AML-193 (cell line): Measurements from ENCODE around the gene HDLBP.
A peak's percentile ranks its signal among the peaks of the same experiment; 100 is the strongest.
"Not testable (repeated sequence)": the region's sequence is repeated elsewhere in the genome, so short reads cannot be mapped to it uniquely, and the experiment has no call there.

Source experiments
- DNase-seq, 2 experiments: peaks; one replicate each; lab custom pipeline; 2025; lab: John Stamatoyannopoulos, UW

The HDLBP gene

GRCh38 chr2:241329669-241330615 lies 14.5 kb upstream of the HDLBP start:
- no peak for DNase-seq

GRCh38 chr2:241325257-241325656 lies 9.8 kb upstream of the HDLBP start:
- DNase-seq: no peak

- peak; percentile 64 to 68 for DNase-seq
Observed at GRCh38 chr2:241324775-241325174, 9.3 kb upstream of the HDLBP start.

- DNase-seq: no peak
Observed at GRCh38 chr2:241323778-241324177, 8.3 kb upstream of the HDLBP start.

GRCh38 chr2:241321886-241322285 lies 6.4 kb upstream of the HDLBP start:
- DNase-seq: no peak

- no peak for DNase-seq
Observed at GRCh38 chr2:241321033-241321432, 5.6 kb upstream of the HDLBP start.

- no peak for DNase-seq
Observed at GRCh38 chr2:241320394-241320793, 4.9 kb upstream of the HDLBP start.

- not testable (repeated sequence) for DNase-seq
Observed at GRCh38 chr2:241318830-241319229, 3.4 kb upstream of the HDLBP start.

- DNase-seq: peak; percentile 42 to 44
Observed at GRCh38 chr2:241317391-241317790, 1.9 kb upstream of the HDLBP start.

GRCh38 chr2:241316825-241317224 lies 1.4 kb upstream of the HDLBP start:
- DNase-seq: no peak

GRCh38 chr2:241315879-241316631 lies 583 bp upstream of the HDLBP start, which contains the start of gene SEPTIN2:
SEPTIN2 (plus strand) TSS chr2:241315925; CDS start chr2:241324233, 8,308 bp downstream.
- peak; percentile 31 to 65 for DNase-seq

GRCh38 chr2:241314226-241315092 lies 1.0 kb downstream of the HDLBP start:
- peak; percentile 80 to 82 for DNase-seq

GRCh38 chr2:241313543-241314095 lies 1.9 kb downstream of the HDLBP start:
- DNase-seq: no peak

- DNase-seq: no peak
Observed at GRCh38 chr2:241312082-241312481, 3.4 kb downstream of the HDLBP start.

GRCh38 chr2:241310917-241311566 lies 4.4 kb downstream of the HDLBP start:
- no peak for DNase-seq

GRCh38 chr2:241309684-241310117 lies 5.8 kb downstream of the HDLBP start:
- peak; percentile 73 to 78 for DNase-seq

- DNase-seq: no peak
Observed at GRCh38 chr2:241308832-241309500, 6.5 kb downstream of the HDLBP start.

- DNase-seq: no peak
Observed at GRCh38 chr2:241308267-241308666, 7.2 kb downstream of the HDLBP start.

- DNase-seq: no peak
Observed at GRCh38 chr2:241307055-241307454, 8.4 kb downstream of the HDLBP start.

- no peak for DNase-seq
Observed at GRCh38 chr2:241304039-241304670, 11.3 kb downstream of the HDLBP start.
